ENCODE results near the gene ING5.

GRCh38 chr2:241678784-241679540, 22.9 kb upstream of the ING5 start:
- TF ChIP-seq CTCF (IDR thresholded peaks at IDR 0.05) = no peak
- no peak for TF ChIP-seq POLR2A (IDR thresholded peaks at IDR 0.05)

Measured in uterus (tissue), 2 donors.